ENCODE results near the gene SMYD3.

SMYD3 gene

DNA sequence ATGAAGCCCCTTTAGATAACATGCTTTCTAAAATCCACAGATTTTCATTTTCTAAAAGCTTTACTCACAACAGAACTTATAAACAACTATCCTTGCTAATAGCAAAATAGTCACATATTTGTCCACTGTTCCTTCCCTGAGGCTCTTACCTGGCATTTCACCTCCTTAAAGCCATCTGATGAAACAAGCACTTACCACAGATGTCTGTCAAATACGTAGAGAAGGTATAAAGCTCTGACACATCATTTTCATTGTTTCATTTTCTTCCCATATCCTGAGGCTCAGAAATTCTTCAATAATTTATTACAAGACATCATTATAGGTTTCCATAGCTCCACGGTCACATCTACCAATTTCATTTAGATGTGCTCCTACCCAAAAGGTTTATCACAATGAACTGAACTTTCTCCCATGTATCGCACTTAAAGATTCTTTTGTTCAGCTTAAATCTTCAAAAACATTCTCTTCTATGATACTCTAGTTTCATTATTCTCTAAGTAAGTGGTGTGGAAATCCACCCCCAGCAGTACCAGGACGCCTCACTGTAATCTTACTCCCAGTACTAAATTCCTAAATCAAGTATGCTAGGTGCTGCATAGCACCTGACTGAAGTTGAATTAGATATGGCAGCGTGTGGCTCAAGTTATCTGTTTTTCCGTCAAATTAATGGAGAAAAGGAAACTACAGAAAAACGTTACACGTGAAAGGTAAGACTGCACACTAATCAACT lies 569.6 kb downstream of the SMYD3 start:
- no peaks in the 10 kb centered on the region for H3K36me3 ChIP-seq (ENCODE audit: control insufficient read depth in 2 of 2, insufficient read depth in 1 of 2, low read length in 2 of 2)
- no peak overlapping the region for H3K27ac ChIP-seq (ENCODE audit: extremely low read depth, low read depth, low read length)
- POLR2A ChIA-PET = no interaction called here
- TF ChIP-seq ZFHX2 (tag by site-specific recombination; conservative IDR thresholded peaks at IDR 0.05) = no peak
- no peak for TF ChIP-seq ZNF175 (tag by site-specific recombination; IDR thresholded peaks at IDR 0.05)
- no peak for TF ChIP-seq ZFP3 (tag by site-specific recombination; IDR thresholded peaks at IDR 0.05; ENCODE audit: low read depth)
- TF ChIP-seq, protein P1, sequence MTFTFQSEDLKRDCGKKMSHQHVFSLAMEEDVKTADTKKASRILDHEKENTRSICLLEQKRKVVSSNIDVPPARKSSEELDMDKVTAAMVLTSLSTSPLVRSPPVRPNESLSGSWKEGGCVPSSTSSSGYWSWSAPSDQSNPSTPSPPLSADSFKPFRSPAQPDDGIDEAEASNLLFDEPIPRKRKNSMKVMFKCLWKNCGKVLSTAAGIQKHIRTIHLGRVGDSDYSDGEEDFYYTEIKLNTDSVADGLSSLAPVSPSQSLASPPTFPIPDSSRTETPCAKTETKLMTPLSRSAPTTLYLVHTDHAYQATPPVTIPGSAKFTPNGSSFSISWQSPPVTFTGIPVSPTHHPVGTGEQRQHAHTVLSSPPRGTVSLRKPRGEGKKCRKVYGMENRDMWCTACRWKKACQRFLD (tag by site-specific recombination; IDR thresholded peaks at IDR 0.05) = no peak
- no peak for TF ChIP-seq ZNF433 (tag by site-specific recombination; IDR thresholded peaks at IDR 0.05; ENCODE audit: low read depth)
- no peaks in the 10 kb centered on the region for H3K9me3 ChIP-seq (ENCODE audit: control insufficient read depth, insufficient read depth, low read depth, low read length)
- H3K4me3 ChIP-seq (ENCODE audit: low read depth, low read length) = no peak overlapping the region
- CTCF ChIA-PET = no interaction called here
- no peaks in the 10 kb centered on the region for H3K4me1 ChIP-seq (ENCODE audit: control insufficient read depth, insufficient read depth, low read length)

DNA sequence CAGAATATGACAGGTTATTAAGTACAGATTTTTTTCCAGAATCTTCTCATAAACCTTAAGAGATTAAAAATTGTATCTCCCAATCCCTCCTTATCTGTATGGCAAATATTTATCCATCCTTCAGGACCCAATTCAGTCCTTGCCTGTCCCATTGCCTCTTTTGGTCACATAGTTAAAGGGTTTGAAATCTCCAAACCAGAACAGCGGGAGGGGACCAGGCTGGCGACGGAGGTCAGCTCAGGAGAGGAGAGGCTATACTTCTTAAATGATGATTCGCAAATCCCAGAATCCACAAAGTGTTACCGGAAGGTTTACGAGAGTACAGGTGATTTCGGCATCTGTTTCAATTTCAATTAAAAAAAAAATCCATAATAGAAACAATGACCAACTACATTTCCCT lies 572.7 kb downstream of the SMYD3 start:
- no peak overlapping the region for H3K27ac ChIP-seq (ENCODE audit: extremely low read depth, low read depth, low read length)
- no peaks in the 10 kb centered on the region for H3K9me3 ChIP-seq (ENCODE audit: control insufficient read depth, insufficient read depth, low read depth, low read length)
- ChIA-PET POLR2A (no interaction called here), CTCF (no interaction called here)
- H3K36me3 ChIP-seq (ENCODE audit: control insufficient read depth in 2 of 2, insufficient read depth in 1 of 2, low read length in 2 of 2) = no peaks in the 10 kb centered on the region
- no peak overlapping the region for H3K4me3 ChIP-seq (ENCODE audit: low read depth, low read length)
- no peaks in the 10 kb centered on the region for H3K4me1 ChIP-seq (ENCODE audit: control insufficient read depth, insufficient read depth, low read length)
- TF ChIP-seq SP7 (tag by site-specific recombination; IDR thresholded peaks at IDR 0.05) (no peak), ZNF76 (tag by site-specific recombination; IDR thresholded peaks at IDR 0.05; ENCODE audit: borderline replicate concordance, low read depth) (no peak), GLIS2 (tag by site-specific recombination; IDR thresholded peaks at IDR 0.05) (no peak), ZNF600 (tag by site-specific recombination; IDR thresholded peaks at IDR 0.05) (no peak), SCRT2 (tag by site-specific recombination; IDR thresholded peaks at IDR 0.05) (no peak), ZNF830 (tag by site-specific recombination; IDR thresholded peaks at IDR 0.05; ENCODE audit: low read depth) (no peak), ZNF768 (tag by site-specific recombination; IDR thresholded peaks at IDR 0.05) (no peak), ZNF16 (tag by site-specific recombination; IDR thresholded peaks at IDR 0.05; ENCODE audit: low read depth) (no peak), HOXA7 (CRISPR knock-in tag; IDR thresholded peaks at IDR 0.05; ENCODE audit: borderline replicate concordance) (no peak), ZBTB7A (tag by site-specific recombination; IDR thresholded peaks at IDR 0.05; ENCODE audit: low read depth) (no peak), ZNF324 (tag by site-specific recombination; IDR thresholded peaks at IDR 0.05) (no peak), BCL11B (tag by site-specific recombination; IDR thresholded peaks at IDR 0.05; ENCODE audit: low read depth) (no peak), MZF1 (tag by site-specific recombination; IDR thresholded peaks at IDR 0.05; ENCODE audit: borderline replicate concordance) (no peak), TRIM28 (IDR thresholded peaks at IDR 0.05; ENCODE audit: borderline replicate concordance, low read length) (no peak)

DNA sequence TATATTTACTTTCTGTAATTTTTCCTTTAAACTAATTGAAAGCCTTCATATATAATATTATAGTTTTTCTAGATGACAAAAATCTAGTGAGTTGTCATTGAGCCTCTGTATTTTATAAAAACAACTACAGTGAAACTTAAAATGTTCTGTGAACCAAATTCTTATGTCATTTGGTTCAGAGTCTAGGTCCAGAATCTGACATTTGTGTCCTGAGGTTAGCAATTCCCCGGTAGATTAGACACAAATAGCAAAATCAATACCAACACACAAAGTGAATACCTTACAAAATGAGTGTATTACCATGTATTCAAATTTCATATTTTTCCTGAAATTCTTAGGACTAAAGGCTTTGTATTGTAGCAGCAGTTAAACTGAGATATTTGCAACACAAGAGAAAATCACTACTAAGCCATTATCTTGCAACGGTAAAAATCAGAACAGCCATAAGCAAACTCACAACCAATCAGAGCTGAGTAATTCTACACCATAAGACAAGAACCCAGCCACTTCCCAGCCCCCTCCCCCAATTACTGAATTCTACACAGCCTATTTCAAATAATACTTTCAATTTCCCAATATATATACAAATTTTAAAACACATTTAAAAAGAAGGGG lies 573.5 kb downstream of the SMYD3 start:
- H3K27ac ChIP-seq (ENCODE audit: extremely low read depth, low read depth, low read length) = no peak overlapping the region
- no peaks in the 10 kb centered on the region for H3K9me3 ChIP-seq (ENCODE audit: control insufficient read depth, insufficient read depth, low read depth, low read length)
- CTCF ChIA-PET = no interaction called here

More for the DNA sequence above, 573.5 kb downstream of the SMYD3 start:
- H3K4me1 ChIP-seq (ENCODE audit: control insufficient read depth, insufficient read depth, low read length) = no peaks in the 10 kb centered on the region
- POLR2A ChIA-PET = no interaction called here
- no peaks in the 10 kb centered on the region for H3K36me3 ChIP-seq (ENCODE audit: control insufficient read depth in 2 of 2, insufficient read depth in 1 of 2, low read length in 2 of 2)
- no peak overlapping the region for H3K4me3 ChIP-seq (ENCODE audit: low read depth, low read length)
- no peak for TF ChIP-seq ZNF214 (tag by site-specific recombination; IDR thresholded peaks at IDR 0.05; ENCODE audit: borderline replicate concordance)
